ENCODE data around the gene NBR1. TPM values are rescaled to one million over a fixed set of nuclear protein-coding genes. Genes with fewer than 3 reads are reported as not detected.
"Not testable (repeated sequence)": the region's sequence is repeated elsewhere in the genome, so short reads cannot be mapped to it uniquely, and the experiment has no call there.

Gene NBR1
- total RNA-seq, 1 donor from 2014 or later = 106 TPM

DNA sequence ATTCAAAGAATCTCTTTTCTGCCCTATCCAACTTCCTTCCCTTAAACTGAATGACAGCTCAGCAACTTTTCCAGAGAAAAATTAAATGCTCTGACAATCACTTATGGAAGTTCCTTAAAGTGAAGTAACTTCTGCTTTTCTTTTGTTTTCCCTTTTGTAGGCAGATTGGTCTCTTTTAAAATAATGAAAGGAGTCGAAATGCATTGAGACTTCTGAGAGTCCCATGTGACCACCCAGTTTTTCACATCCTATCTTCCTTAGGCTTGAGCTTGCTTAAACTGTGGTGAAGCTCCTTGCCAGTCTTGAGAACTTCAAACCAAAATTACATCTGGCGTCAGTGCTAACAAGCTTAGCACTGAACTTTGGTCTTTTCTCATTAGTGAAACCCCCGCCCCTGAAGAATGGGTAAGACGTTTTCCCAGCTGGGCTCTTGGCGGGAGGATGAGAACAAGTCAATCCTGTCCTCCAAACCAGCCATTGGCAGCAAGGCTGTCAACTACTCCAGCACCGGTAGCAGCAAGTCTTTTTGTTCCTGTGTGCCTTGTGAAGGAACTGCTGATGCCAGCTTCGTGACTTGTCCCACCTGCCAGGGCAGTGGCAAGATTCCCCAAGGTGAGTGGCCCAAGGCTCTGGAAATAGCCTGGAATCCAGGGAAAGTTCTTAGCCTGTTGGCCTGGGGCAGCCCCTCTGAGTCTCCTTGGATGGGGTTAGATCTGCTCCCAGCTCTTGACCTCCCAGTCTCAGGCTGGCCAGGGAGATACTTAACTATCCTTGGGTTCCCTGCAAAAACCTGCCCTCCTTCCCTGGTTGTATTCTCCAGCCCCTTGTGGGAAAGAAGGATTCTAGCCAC, 41.9 kb downstream of the NBR1 start:
- no peak for DNase-seq (ENCODE audit: low read depth)

DNA sequence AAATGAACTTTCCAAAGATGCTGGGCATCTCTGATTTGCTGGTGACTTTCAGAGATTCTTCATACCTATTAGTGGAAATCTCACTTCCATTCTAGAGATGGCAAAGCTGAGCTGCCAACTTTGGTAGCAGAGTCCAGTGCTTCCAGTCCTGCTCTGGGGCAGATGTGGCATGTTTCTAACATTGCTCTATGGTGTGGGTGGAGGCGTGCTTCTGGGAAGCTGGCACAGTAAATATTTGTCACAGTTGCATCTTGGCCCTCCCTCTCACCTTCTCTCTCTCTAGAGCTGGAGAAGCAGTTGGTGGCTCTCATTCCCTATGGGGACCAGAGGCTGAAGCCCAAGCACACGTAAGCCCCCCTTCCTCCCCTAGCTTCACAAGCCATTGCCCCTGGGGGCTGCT, 42.5 kb downstream of the NBR1 start:
- DNase-seq (ENCODE audit: low read depth) = no peak

DNA sequence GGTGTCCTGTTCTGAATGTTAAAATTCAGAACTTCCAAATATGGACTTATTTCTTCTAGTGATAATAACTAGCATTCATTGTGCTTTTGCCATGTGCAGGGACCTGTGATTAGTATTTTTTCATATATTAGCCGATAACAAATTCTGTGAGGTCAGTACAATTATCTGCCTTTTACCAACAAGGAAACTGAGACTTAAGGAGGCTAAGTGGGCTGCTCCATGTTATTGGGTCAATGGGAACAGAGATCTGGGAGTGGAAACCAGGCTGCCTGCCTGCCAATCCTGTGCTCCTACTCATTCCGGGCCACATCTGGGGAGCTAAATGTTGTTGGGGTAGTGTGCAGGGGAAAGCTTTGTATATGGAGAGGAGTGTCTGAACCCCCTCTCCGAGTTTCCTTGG, 44.3 kb downstream of the NBR1 start:
- DNase-seq (ENCODE audit: low read depth) = no peak

DNA sequence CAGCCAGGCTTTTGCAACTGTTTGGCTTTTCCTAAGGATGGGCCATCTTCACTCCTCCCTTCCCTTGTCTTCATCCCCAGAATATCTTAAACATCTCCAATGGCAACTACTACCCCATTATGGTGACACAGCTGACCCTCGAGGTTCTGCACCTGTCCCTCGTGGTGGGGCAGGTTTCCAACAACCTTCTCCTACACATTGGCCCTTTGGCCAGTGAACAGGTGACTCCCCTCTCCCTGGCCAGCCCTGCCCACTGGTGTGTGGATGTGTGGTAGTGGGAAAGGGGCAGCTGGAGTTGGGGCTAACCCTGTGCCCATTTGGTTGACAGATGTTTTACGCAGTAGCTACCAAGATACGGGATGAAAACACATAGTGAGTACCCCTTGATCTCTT, 45.4 kb downstream of the NBR1 start:
- peak; percentile 93 for DNase-seq (ENCODE audit: low read depth)

DNA sequence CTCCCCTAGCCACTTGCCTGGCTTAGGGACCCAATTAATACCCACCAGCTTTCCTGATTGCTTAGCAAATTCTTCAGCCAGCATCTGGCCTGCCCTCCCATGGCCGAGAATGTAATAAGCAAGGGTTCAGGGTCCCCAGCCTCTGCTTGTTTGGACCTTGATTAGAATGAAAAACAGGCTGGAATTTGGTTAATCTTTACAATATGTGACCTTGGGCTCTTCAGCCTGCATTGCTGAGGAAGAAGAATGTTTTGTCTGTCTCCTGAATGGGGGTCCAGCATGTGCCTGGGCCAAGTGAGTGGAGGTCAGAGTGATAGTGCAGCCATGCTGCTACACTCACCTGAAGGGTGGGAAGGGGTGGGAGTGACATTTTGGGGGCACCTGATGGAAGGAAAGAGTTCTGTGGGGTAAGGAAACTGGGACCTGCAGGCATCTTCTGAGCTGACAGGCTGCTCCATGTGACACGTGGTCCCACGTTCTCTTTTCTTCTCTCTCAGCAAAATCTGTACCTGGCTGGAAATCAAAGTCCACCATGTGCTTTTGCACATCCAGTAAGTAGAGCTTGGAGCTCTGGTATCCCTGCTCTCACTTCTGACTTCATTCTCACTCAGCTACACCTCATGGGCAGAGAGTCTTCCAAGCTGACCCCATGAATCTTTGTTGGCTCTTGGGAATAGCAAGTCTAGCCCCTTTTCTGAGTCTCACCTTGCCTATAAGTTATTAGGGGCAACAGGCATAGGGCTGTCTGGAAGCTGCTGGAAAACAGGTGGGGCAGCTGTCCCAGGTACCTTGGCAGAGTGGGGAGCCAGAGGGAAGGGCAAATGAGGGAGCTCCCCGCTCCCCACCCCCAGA, 46.0 kb downstream of the NBR1 start:
- no peak for DNase-seq (ENCODE audit: low read depth)

DNA sequence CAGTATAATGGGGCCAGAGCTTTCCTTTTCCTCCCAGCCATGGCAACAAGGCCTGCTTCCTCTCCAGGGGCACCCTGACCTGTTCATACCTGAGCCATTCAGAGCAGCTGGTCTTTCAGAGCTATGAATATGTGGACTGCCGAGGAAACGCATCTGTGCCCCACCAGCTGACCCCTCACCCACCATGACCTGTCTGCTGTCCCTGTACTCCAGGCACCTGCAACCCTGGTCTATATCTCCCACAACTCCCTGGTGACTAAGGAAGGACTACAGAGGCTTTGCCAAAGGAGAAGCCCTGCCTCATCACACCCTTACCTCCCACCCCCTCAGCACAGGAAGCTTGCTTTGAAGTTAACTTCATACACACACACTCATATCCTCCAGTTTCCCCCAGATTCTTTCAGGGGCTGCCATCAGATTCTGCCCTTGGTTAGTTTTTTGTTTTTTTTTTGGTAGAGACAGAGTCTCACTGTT, 46.6 kb downstream of the NBR1 start:
- DNase-seq (ENCODE audit: low read depth) = no peak

DNA sequence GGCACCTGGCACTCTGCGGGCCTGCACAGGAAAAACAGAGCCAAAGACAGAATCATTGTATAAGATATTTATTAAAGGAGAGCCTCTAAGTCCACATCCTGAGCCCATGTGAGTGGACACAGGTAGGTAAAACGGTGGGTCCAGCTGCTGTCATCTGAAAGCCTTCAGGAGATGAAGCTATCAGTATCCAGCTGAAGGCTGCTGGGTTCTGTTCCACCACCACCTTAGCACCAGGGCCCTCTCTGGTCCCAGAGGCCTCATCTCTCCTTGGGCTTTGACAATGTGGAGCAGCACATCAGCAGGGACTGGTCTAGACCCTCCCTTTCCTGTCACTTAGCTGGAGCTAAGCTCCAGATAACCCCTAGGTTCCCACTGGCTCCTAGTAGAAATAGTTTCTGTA, 48.0 kb downstream of the NBR1 start:
- DNase-seq (ENCODE audit: low read depth) = no peak

DNA sequence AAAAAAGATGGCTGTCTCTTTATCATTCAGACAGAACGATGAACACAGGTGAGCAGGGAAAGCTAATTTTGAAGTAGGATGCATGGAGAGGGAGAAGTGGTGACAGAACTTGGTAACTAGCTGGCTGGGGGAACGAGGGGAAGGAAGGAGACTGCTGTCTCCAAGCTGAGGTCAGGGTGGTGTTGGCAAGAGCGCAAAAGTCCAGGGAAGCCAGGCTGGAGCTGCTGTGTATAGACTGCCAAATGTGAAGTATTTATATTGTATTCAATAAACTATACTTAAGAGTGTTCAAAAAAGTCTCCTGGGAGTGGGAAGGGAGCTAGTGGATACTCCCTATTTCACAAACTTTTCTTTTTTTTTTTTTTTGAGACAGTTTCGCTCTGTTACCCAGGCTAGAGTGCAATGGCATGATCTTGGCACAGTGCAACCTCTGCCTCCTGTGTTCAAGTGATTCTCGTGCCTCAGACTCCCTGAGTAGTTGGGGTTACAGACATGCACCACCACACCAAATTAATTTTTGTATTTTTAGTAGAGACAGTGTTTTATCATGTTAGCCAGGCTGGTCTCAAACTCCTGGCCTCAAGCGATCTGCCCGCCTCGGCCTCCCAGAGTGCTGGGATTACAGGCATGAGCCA, 48.8 kb downstream of the NBR1 start:
- no peak for DNase-seq (ENCODE audit: low read depth)

DNA sequence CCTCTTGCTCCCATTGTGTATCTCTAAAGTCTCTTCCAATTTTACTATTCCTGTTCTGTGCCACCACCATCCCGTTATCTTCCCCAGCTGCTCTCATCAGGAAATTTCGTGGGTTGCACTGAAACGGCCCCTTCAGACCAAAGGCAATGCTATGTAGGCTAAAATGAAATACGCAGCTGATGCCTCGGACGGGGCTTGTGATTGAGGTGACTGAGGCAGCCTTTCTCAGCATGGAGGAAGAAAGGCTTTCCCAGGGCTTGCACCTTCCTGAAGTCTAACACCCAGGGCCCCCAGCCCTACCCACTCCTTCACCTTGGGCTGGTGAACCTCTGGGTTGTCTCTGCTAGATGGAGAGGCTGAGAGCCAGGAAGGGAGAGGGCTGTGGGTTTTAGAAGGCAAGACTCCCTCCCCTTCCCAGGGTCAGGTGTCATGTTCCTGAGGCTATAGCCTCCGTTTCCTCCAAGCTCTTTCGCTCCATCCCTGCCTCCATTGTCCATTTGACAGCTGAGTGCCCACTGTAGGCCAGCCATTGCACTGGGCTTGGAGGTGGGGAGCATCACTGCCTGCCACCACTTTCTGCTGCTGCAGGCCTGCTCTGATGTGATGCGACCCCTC, 49.6 kb downstream of the NBR1 start:
- DNase-seq (ENCODE audit: low read depth) = no peak

DNA sequence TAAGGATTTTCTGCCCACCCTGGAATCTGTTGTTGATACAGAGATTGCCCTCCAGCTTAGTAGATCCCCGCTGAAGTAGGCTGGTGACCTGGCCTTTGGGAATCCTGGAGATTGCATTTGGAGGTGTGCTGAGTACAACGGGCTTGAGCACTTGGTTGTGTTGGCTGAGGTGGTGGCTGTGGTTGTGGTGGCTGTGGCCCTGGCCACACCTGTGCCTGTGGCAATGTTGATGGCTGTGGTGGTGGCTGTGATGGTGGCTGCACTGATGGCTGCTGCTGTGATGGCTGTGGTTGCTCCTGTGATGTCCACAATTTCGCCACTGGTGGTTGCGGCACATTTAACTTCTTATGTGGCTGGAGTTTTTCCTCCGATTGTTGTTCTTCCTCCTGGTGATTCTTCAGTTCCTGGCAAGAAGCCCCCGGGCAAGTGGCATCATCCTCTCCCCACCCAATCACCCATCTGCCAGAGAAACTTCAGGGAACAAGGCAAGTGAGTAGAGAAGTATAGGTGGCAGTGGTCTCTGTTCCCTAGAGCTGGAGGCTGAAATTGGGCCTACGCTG, 53.2 kb downstream of the NBR1 start:
- no peak for DNase-seq (ENCODE audit: low read depth)

DNA sequence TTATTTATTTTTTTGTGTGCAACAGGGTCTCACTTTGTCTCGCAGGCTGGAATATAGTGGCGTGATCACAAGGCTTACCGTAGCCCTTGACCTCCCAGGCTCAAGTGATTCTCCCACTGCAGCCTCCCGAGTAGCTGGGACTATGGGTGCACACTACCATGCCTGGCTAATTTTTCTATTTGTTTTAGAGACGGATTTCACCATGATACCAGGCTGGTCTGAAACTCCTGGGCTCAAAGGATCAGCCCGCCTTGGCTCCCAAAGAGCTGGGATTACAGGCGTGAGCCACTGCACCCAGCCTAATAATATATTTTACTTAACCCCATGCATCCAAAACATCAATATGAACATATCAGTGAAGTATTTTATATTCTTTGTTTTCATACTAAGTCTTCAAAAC, 55.4 kb downstream of the NBR1 start:
- no peak for DNase-seq (ENCODE audit: low read depth)

DNA sequence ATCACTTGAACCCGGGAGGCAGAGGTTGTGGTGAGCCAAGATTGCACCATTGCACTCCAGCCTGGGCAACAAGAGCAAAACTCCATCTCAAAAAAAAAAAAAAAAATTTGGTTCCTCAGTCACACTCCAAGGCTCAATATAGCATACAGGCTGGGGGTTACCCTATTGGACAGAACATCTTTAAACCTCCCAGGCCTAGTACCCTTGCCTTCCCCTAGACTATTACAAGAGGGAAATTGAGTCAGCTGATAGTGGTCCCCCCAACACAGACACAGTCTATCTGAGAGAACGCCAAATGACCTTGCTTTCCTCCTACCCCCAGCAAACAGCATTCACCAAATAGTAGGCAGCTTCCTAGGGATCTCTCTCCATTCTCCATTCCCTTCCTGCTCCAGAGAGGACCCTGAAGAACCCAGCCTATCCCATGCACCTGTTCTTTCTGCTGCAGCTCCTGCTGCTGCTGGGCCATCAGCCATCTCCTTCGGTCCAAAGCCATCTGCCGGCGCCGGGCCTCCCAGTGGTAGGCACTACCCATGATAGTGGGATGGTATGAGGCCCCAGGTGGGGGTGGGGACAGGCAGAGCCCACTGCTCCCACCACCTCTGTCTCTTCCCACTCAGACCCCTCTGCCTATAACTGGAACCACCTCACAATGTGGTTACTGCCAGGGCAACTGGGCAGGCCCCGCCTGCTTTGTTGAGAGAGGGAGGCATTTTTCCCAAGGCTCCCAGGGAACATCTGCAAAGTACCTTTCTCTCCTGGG, 57.2 kb downstream of the NBR1 start, which contains the start of gene CCDC200:
TSS of gene CCDC200 (minus strand) at position 604 of the 763 bp plus-strand sequence. CDS start at position 535, 69 bp downstream.
- DNase-seq (ENCODE audit: low read depth) = not testable (repeated sequence)

DNA sequence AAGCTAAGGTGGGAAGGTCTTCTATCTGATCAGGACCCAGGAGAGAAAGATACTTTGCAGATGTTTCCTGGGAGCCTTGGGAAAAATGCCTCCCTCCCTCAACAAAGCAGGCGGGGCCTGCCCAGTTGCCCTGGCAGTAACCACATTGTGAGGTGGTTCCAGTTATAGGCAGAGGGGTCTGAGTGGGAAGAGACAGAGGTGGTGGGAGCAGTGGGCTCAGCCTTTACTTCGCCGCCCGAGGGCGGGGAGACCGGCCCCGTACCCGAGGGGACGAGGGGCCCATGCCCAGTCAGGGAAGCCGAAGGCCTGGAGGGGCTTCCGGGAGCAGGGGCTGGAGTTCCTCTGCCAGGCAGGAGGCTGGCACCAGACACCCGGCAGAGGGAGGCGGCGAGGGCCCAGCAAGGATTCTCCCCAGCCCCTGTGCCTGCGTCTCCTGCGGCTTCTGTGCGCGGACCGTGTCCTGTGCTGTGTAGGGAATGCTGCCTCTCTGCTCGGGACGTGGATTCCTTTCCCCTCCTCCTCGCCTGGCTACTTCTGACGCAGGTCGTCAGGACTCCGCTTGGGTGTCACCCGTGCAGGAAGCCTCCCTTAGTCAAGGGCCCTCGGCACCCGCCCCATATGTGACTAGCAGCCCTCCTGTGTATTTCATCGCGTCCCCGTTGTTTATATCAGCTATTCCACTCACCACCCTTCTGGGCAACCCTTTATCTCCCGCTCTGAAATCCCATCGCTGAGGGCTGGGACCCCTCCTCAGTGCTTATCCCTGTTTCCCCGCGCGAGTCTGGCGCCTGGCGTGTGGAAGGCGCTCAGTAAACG, 60.4 kb downstream of the NBR1 start:
- DNase-seq (ENCODE audit: low read depth) = not testable (repeated sequence)

DNA sequence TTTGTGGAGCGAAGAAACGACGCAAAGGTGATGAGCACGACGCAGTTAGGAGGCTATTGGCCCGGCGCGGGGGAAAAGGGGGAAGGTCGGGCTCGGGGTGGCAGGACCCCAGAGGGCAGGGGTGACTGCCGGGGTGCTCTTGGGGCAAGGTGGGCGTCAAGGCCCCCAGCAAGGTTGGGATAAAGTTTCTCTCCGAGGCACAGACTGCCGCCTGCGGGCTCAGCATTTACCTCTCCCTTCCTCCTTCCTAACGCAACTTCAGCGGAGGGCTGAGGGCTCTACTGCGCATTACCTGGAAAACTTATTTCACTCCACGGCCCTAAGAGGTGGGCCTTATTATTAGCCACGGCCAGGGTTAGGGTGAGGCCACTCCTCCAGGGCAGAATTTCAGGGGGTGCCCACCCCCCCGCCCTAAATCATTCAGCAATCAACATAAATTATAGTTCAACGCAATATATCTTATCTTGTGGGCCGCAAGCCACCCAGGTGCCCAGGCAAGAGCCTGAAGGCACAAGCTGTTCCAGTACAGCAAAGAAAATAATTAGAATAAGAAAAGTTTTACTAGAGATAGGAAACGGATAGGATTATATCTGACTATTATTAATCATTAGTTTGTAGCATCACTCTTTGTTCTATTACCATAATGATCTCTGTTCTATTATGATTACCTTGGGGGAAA, 61.1 kb downstream of the NBR1 start:
- not testable (repeated sequence) for DNase-seq (ENCODE audit: low read depth)

DNA sequence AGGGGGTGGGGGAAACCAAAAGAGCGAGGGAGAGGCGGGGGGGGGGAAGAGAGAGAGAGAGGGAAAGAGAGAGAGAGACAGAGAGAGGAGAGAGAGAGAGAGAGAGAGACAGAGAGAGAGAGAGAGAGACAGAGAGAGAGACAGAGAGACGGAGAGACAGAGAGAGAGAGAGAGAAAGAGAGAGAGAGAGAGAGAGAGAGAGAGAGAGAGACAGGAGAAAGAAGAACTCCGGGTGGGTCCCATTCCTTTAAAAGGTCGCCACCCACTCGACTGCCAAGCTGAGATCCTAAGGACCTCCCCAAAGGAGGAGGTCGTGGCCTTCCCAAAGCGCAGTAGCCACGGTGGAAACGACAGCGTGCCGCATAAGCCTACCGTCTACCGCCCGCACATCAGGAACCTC, 62.2 kb downstream of the NBR1 start:
- not testable (repeated sequence) for DNase-seq (ENCODE audit: low read depth)

DNA sequence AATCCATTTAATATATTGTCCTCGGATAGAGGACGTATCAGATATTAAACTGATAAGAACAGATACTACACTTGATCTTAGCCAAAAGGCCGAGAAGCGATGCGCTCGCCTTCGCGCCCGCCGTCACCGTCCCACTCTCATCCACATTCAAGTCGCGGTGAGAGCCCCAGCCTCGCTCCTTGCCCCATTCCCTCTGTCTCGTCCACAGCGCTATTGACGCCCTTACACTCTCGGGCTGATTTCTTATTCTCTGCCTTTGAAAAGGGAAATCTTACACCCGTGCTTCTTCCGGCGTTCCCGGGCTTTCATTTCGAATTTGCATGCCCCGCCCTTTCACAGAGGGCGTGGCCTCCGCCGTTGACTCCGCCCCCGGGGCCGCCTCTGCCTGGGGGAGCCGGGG, 62.9 kb downstream of the NBR1 start, which contains the start of gene RNU2-1:
TSS of gene RNU2-1 (minus strand) at position 101 of the 400 bp plus-strand sequence.
- DNase-seq (ENCODE audit: low read depth) = not testable (repeated sequence)

DNA sequence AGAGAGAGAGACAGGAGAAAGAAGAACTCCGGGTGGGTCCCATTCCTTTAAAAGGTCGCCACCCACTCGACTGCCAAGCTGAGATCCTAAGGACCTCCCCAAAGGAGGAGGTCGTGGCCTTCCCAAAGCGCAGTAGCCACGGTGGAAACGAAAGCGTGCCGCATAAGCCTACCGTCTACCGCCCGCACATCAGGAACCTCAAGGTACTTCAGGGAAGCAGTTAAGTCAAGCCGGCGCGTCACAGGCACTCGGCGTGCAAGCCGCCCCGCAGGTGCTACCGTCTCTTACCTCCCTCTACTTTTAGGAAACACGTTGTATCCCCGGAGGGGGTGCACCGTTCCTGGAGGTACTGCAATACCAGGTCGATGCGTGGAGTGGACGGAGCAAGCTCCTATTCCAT, 68.6 kb downstream of the NBR1 start:
- not testable (repeated sequence) for DNase-seq (ENCODE audit: low read depth)

DNA sequence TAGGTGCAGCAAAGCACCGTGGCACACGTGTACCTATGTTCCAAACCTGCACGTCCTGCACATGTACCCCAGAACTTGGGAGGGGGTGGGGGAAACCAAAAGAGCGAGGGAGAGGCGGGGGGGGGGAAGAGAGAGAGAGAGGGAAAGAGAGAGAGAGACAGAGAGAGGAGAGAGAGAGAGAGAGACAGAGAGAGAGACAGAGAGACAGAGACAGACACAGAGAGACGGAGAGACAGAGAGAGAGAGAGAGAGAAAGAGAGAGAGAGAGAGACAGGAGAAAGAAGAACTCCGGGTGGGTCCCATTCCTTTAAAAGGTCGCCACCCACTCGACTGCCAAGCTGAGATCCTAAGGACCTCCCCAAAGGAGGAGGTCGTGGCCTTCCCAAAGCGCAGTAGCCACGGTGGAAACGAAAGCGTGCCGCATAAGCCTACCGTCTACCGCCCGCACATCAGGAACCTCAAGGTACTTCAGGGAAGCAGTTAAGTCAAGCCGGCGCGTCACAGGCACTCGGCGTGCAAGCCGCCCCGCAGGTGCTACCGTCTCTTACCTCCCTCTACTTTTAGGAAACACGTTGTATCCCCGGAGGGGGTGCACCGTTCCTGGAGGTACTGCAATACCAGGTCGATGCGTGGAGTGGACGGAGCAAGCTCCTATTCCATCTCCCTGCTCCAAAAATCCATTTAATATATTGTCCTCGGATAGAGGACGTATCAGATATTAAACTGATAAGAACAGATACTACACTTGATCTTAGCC, 69.8 kb downstream of the NBR1 start:
- DNase-seq (ENCODE audit: low read depth) = not testable (repeated sequence)
